HEK293 (cell line): Measurements from ENCODE around the gene TSPAN13.

Experiments used
- CTCF ChIA-PET: fragments of 350-600 bp; formaldehyde crosslinking; extraction: SDS; loops from one replicate; lab custom pipeline; 2021; ENCODE audit warnings: antibody characterized with exemption; lab: Yijun Ruan, JAX
- POLR2A ChIA-PET: fragments of 300-600 bp; formaldehyde crosslinking; extraction: SDS; loops from one replicate; lab custom pipeline; 2020; ENCODE audit warnings: antibody characterized with exemption, inconsistent platforms; lab: Yijun Ruan, JAX
- H3K27ac ChIP-seq: fragments of 200-500 bp; sonication (Bioruptor generic); 2 replicates; pipeline ENCODE4 v1.5.1; 2014; ENCODE audit warnings: low read depth, low read length, control low read depth, inconsistent platforms; ENCODE audit errors: extremely low read depth
- H3K36me3 ChIP-seq, 2 experiments: fragments of 200-500 bp in 1 of 2; sonication (Bioruptor generic) in 1 of 2; 1 replicate in 1 of 2; 2 replicates in 1 of 2; pipeline ENCODE4 v1.5.1; 2014 to 2017; ENCODE audit warnings: inconsistent platforms in 2 of 2, low read length in 2 of 2; ENCODE audit not compliant: control insufficient read depth in 2 of 2, insufficient read depth in 1 of 2
- H3K4me1 ChIP-seq: fragments of 200-500 bp; sonication (Bioruptor generic); 2 replicates; pipeline ENCODE4 v1.5.1; 2014; ENCODE audit warnings: mild to moderate bottlenecking, low read length, inconsistent platforms; ENCODE audit not compliant: control insufficient read depth, insufficient read depth
- H3K4me3 ChIP-seq: 2 replicates; pipeline ENCODE4 v1.5.1; 2011; ENCODE audit warnings: low read depth, mild to moderate bottlenecking, control low read depth, low read length, moderate library complexity
- H3K9me3 ChIP-seq: fragments of 200-500 bp; sonication (Bioruptor generic); 2 replicates; pipeline ENCODE4 v1.5.1; 2014; ENCODE audit warnings: low read depth, low read length, inconsistent platforms; ENCODE audit not compliant: control insufficient read depth, insufficient read depth
- AEBP2 ChIP-seq: fragments of 450-650 bp; formaldehyde crosslinking; IDR thresholded peaks from 2 replicates; pipeline ENCODE4 v1.5.1; 2016; ENCODE audit warnings: missing biosample characterization, missing genetic modification characterization, borderline replicate concordance
- BCL6B ChIP-seq: fragments of 450-650 bp; formaldehyde crosslinking; IDR thresholded peaks from 2 replicates; pipeline ENCODE4 v1.5.1; 2017; ENCODE audit warnings: missing biosample characterization, missing genetic modification characterization
- PRDM1 ChIP-seq: fragments of 450-650 bp; formaldehyde crosslinking; IDR thresholded peaks from 2 replicates; pipeline ENCODE4; 2016; ENCODE audit warnings: missing biosample characterization, missing genetic modification characterization
- SCRT1 ChIP-seq: fragments of 450-650 bp; formaldehyde crosslinking; IDR thresholded peaks from 2 replicates; pipeline ENCODE4 v1.5.1; 2016; ENCODE audit warnings: missing biosample characterization, missing genetic modification characterization, borderline replicate concordance
- SETDB1 ChIP-seq: IDR thresholded peaks from one replicate; pipeline ENCODE4 v1.6.1; 2017; ENCODE audit warnings: mild to moderate bottlenecking, low read length, moderate library complexity, mixed read lengths; ENCODE audit not compliant: insufficient read length
- SP7 ChIP-seq: fragments of 450-650 bp; formaldehyde crosslinking; IDR thresholded peaks from 2 replicates; pipeline ENCODE4 v1.5.1; 2016; ENCODE audit warnings: missing biosample characterization, missing genetic modification characterization
- ZBTB10 ChIP-seq: fragments of 450-650 bp; formaldehyde crosslinking; IDR thresholded peaks from 2 replicates; pipeline ENCODE4 v1.5.1; 2016; ENCODE audit warnings: missing biosample characterization, missing genetic modification characterization
- ZBTB44 ChIP-seq: fragments of 450-650 bp; IDR thresholded peaks from 2 replicates; pipeline ENCODE4 v1.5.1; 2018; ENCODE audit warnings: missing biosample characterization, mild to moderate bottlenecking, missing genetic modification characterization
- ZNF169 ChIP-seq: fragments of 450-650 bp; formaldehyde crosslinking; IDR thresholded peaks from 2 replicates; pipeline ENCODE4 v1.5.1; 2016; ENCODE audit warnings: missing biosample characterization, missing genetic modification characterization
- ZNF184 ChIP-seq: fragments of 450-650 bp; IDR thresholded peaks from 2 replicates; pipeline ENCODE4 v1.5.1; 2018; ENCODE audit warnings: missing biosample characterization, mild to moderate bottlenecking, missing genetic modification characterization
- ZNF19 ChIP-seq: fragments of 450-650 bp; formaldehyde crosslinking; IDR thresholded peaks from 2 replicates; pipeline ENCODE4; 2016; ENCODE audit warnings: missing biosample characterization, missing genetic modification characterization, low read depth
- ZNF23 ChIP-seq: fragments of 450-650 bp; formaldehyde crosslinking; IDR thresholded peaks from 2 replicates; pipeline ENCODE4 v1.5.1; 2016; ENCODE audit warnings: missing biosample characterization, missing genetic modification characterization, borderline replicate concordance
- ZNF26 ChIP-seq: fragments of 450-650 bp; formaldehyde crosslinking; IDR thresholded peaks from 2 replicates; pipeline ENCODE4 v1.5.1; 2016; ENCODE audit warnings: missing biosample characterization, missing genetic modification characterization
- ZNF433 ChIP-seq: fragments of 450-650 bp; formaldehyde crosslinking; IDR thresholded peaks from 2 replicates; pipeline ENCODE4 v1.5.1; 2016; ENCODE audit warnings: missing biosample characterization, missing genetic modification characterization, low read depth
- ZNF624 ChIP-seq: fragments of 450-650 bp; formaldehyde crosslinking; IDR thresholded peaks from 2 replicates; pipeline ENCODE4 v1.5.1; 2017; ENCODE audit warnings: missing biosample characterization, missing genetic modification characterization
- ZNF654 ChIP-seq: fragments of 450-650 bp; formaldehyde crosslinking; IDR thresholded peaks from 2 replicates; pipeline ENCODE4 v1.5.1; 2016; ENCODE audit warnings: low read depth, missing biosample characterization, missing genetic modification characterization
- ZNF747 ChIP-seq: fragments of 450-650 bp; formaldehyde crosslinking; IDR thresholded peaks from 2 replicates; pipeline ENCODE4 v1.5.1; 2016; ENCODE audit warnings: missing biosample characterization, missing genetic modification characterization

TSPAN13 gene

GRCh38 chr7:16719699-16720098 is 33.9 kb upstream of the TSPAN13 start:
- Histone ChIP-seq H3K36me3 (no peaks in the 10 kb centered on the region), H3K4me1 (no peaks in the 10 kb centered on the region), H3K27ac (no peak overlapping the region), H3K4me3 (no peak overlapping the region), H3K9me3 (no peaks in the 10 kb centered on the region)
- no peak for TF ChIP-seq ZNF26 (tag by site-specific recombination)
- no peak for TF ChIP-seq BCL6B (tag by site-specific recombination)
- TF ChIP-seq ZNF169 (tag by site-specific recombination): no peak
- TF ChIP-seq ZNF23 (tag by site-specific recombination): no peak
- no peak for TF ChIP-seq AEBP2 (tag by site-specific recombination)
- TF ChIP-seq SP7: no peak
- no peak for TF ChIP-seq SETDB1
- no peak for TF ChIP-seq ZBTB10 (tag by site-specific recombination)
- TF ChIP-seq ZNF184 (tag by site-specific recombination): no peak
- TF ChIP-seq ZNF19 (tag by site-specific recombination): no peak
- ChIA-PET POLR2A (no interaction called here), CTCF (no interaction called here)

GRCh38 chr7:16721541-16721940 is 32.0 kb upstream of the TSPAN13 start:
- Histone ChIP-seq H3K27ac (no peak overlapping the region), H3K4me3 (no peak overlapping the region), H3K36me3 (no peaks in the 10 kb centered on the region), H3K4me1 (no peaks in the 10 kb centered on the region), H3K9me3 (no peaks in the 10 kb centered on the region)
- no peak for TF ChIP-seq ZNF654 (tag by site-specific recombination)
- no peak for TF ChIP-seq ZNF433 (tag by site-specific recombination)
- no peak for TF ChIP-seq ZNF23 (tag by site-specific recombination)
- TF ChIP-seq ZNF624: no peak
- TF ChIP-seq ZBTB44 (tag by site-specific recombination): no peak
- no peak for TF ChIP-seq ZNF19 (tag by site-specific recombination)
- no peak for TF ChIP-seq SCRT1
- TF ChIP-seq ZNF747: no peak
- no peak for TF ChIP-seq PRDM1 (tag by site-specific recombination)
- TF ChIP-seq AEBP2 (tag by site-specific recombination): no peak
- POLR2A ChIA-PET: no interaction called here
- CTCF ChIA-PET: no interaction called here
